ENCODE data around the gene SEZ6L. TPM values are rescaled to one million over a fixed set of nuclear protein-coding genes. Genes with fewer than 3 reads are reported as not detected.

Gene SEZ6L
- polyA plus RNA-seq, 1 donor from 2014 or later, result 31.9 TPM

- Histone ChIP-seq H3K9me2 (ENCODE audit: insufficient read depth, low read length) (no peaks in the 10 kb centered on the region), H3F3A (ENCODE audit: insufficient read depth, low read length, poor library complexity, severe bottlenecking) (no peaks in the 10 kb centered on the region), H3K36me3 (ENCODE audit: insufficient read depth, low read length) (no peaks in the 10 kb centered on the region), H2AFZ (ENCODE audit: low read depth, low read length) (no peak overlapping the region), H3K27me3 (ENCODE audit: insufficient read depth, low read depth, low read length) (no peaks in the 10 kb centered on the region), H3K4me2 (ENCODE audit: low read length) (no peak overlapping the region), H3K27ac (ENCODE audit: low read length) (no peak overlapping the region), H4K20me1 (ENCODE audit: insufficient read depth) (no peaks in the 10 kb centered on the region), H3K4me3 (ENCODE audit: low read length) (no peak overlapping the region), H3K9me3 (ENCODE audit: low read length) (no peaks in the 10 kb centered on the region), H3K9ac (ENCODE audit: low read length) (no peak overlapping the region), H3K79me2 (replicated peaks; ENCODE audit: insufficient read depth, low read length) (no peaks in the 10 kb centered on the region)
- TF ChIP-seq EZH2 (IDR thresholded peaks at IDR 0.05; ENCODE audit: borderline replicate concordance, insufficient read depth, low read length, poor library complexity, severe bottlenecking) (no peak), MXI1 (conservative IDR thresholded peaks at IDR 0.05; ENCODE audit: poor library complexity, severe bottlenecking) (no peak), TAF1 (IDR thresholded peaks at IDR 0.05; ENCODE audit: low read depth) (no peak)
Observed at GRCh38 chr22:26143806-26144325, 25.4 kb upstream of the SEZ6L start.

GRCh38 chr22:26159886-26160285 lies 9.4 kb upstream of the SEZ6L start:
- Histone ChIP-seq H2AFZ (ENCODE audit: low read depth, low read length) (no peak overlapping the region), H3K4me2 (ENCODE audit: low read length) (no peak overlapping the region)

More at GRCh38 chr22:26159886-26160285, 9.4 kb upstream of the SEZ6L start:
- no peaks in the 10 kb centered on the region for H3K36me3 ChIP-seq (ENCODE audit: insufficient read depth, low read length)
- H3K79me2 ChIP-seq (replicated peaks; ENCODE audit: insufficient read depth, low read length), result no peaks in the 10 kb centered on the region
- TF ChIP-seq TAF1 (IDR thresholded peaks at IDR 0.05; ENCODE audit: low read depth) (no peak), POLR2AphosphoS5 (IDR thresholded peaks at IDR 0.05) (no peak), CTCF (IDR thresholded peaks at IDR 0.05; ENCODE audit: poor library complexity, severe bottlenecking) (no peak), RAD21 (conservative IDR thresholded peaks at IDR 0.05) (no peak), REST (IDR thresholded peaks at IDR 0.05; ENCODE audit: borderline replicate concordance) (no peak), EZH2 (IDR thresholded peaks at IDR 0.05; ENCODE audit: borderline replicate concordance, insufficient read depth, low read length, poor library complexity, severe bottlenecking) (no peak)
- H4K20me1 ChIP-seq (ENCODE audit: insufficient read depth), result no peaks in the 10 kb centered on the region
- H3K27ac ChIP-seq (ENCODE audit: low read length), result no peak overlapping the region
- no peaks in the 10 kb centered on the region for H3F3A ChIP-seq (ENCODE audit: insufficient read depth, low read length, poor library complexity, severe bottlenecking)
- H3K9ac ChIP-seq (ENCODE audit: low read length), result no peak overlapping the region
- no peak overlapping the region for H3K4me3 ChIP-seq (ENCODE audit: low read length)
- no peaks in the 10 kb centered on the region for H3K9me2 ChIP-seq (ENCODE audit: insufficient read depth, low read length)
- no peaks in the 10 kb centered on the region for H3K27me3 ChIP-seq (ENCODE audit: insufficient read depth, low read depth, low read length)
- H3K9me3 ChIP-seq (ENCODE audit: low read length), result no peaks in the 10 kb centered on the region

Data from neural cell (in vitro differentiated cells).